GM23338 (cell line): Measurements from ENCODE around the gene CALCOCO1. TPM values are rescaled to one million over a fixed set of nuclear protein-coding genes. Genes with fewer than 3 reads are reported as not detected.

Experiments
- ATAC-seq: fragments of 200-7000 bp; cut with Tn5 transposase; 3 replicates; pipeline ENCODE4 v1.9.1; 2020
- DNase-seq: peaks from one replicate; pipeline ENCODE4 v3.0.0-alpha.2; 2015; ENCODE audit warnings: low spot score
- H2AFZ ChIP-seq: fragments of 200-600 bp; sonication (generic); 2 replicates; pipeline ENCODE4 v1.8.0; 2016; ENCODE audit warnings: antibody characterized with exemption, mild to moderate bottlenecking, moderate library complexity
- H3F3A ChIP-seq: fragments of 200-600 bp; sonication (generic); replicated peaks from 2 replicates; pipeline ENCODE4 v1.8.0; 2017; ENCODE audit warnings: antibody characterized with exemption, mixed run types, low read depth
- H3K27ac ChIP-seq: fragments of 200-600 bp; sonication (generic); 2 replicates; pipeline ENCODE4 v1.6.1; 2016; ENCODE audit warnings: low read depth
- H3K27me3 ChIP-seq: fragments of 200-600 bp; sonication (generic); 2 replicates; pipeline ENCODE4 v1.8.0; 2016; ENCODE audit warnings: mild to moderate bottlenecking, mixed run types, moderate library complexity; ENCODE audit not compliant: insufficient read depth
- H3K36me3 ChIP-seq: fragments of 200-600 bp; sonication (generic); 2 replicates; pipeline ENCODE4 v1.8.0; 2016; ENCODE audit warnings: mild to moderate bottlenecking; ENCODE audit not compliant: insufficient read depth
- H3K4me1 ChIP-seq: fragments of 200-600 bp; sonication (generic); 2 replicates; pipeline ENCODE4 v1.8.0; 2016; ENCODE audit warnings: mild to moderate bottlenecking, moderate library complexity; ENCODE audit not compliant: insufficient read depth
- H3K4me2 ChIP-seq: fragments of 200-600 bp; sonication (generic); 2 replicates; pipeline ENCODE4 v1.7.1; 2017; ENCODE audit warnings: mixed run types
- H3K4me3 ChIP-seq: fragments of 200-600 bp; sonication (generic); 2 replicates; pipeline ENCODE4 v1.6.1; 2016; ENCODE audit warnings: mixed run types
- H3K79me2 ChIP-seq: fragments of 200-600 bp; sonication (generic); replicated peaks from 2 replicates; pipeline ENCODE4 v1.8.0; 2017; ENCODE audit warnings: mild to moderate bottlenecking; ENCODE audit not compliant: insufficient read depth
- H3K9me2 ChIP-seq: fragments of 200-600 bp; sonication (generic); 2 replicates; pipeline ENCODE4 v1.8.0; 2017; ENCODE audit not compliant: insufficient read depth
- H4K20me1 ChIP-seq: fragments of 200-600 bp; sonication (generic); replicated peaks from 2 replicates; pipeline ENCODE4 v1.8.0; 2017; ENCODE audit warnings: mild to moderate bottlenecking; ENCODE audit not compliant: insufficient read depth
- H3K27ac Mint-ChIP-seq: 2 replicates; pipeline ENCODE4 v1.8.0; 2020; ENCODE audit warnings: inconsistent platforms, mild to moderate bottlenecking, moderate library complexity, mixed read lengths
- H3K27me3 Mint-ChIP-seq: 3 replicates; pipeline ENCODE4 v1.8.0; 2022; ENCODE audit warnings: low read depth, mild to moderate bottlenecking, moderate library complexity, mixed read lengths, inconsistent platforms; ENCODE audit not compliant: insufficient read depth, poor library complexity
- H3K36me3 Mint-ChIP-seq: 3 replicates; pipeline ENCODE4 v1.8.0; 2021; ENCODE audit warnings: low read depth, mild to moderate bottlenecking, inconsistent platforms, moderate library complexity, mixed read lengths
- H3K4me1 Mint-ChIP-seq: 3 replicates; pipeline ENCODE4 v1.8.0; 2020; ENCODE audit warnings: mild to moderate bottlenecking, inconsistent platforms, mixed read lengths
- H3K4me3 Mint-ChIP-seq: 3 replicates; pipeline ENCODE4 v1.8.0; 2021; ENCODE audit warnings: moderate library complexity, mild to moderate bottlenecking, inconsistent platforms, mixed read lengths
- H3K9me3 Mint-ChIP-seq: 3 replicates; pipeline ENCODE4 v1.8.0; 2020; ENCODE audit warnings: moderate library complexity, mild to moderate bottlenecking, inconsistent platforms, mixed read lengths
- CREB1 ChIP-seq: fragments of 250-450 bp; sonication (Bioruptor Pico); IDR thresholded peaks from 2 replicates; pipeline ENCODE4 v1.5.0; 2020; ENCODE audit warnings: low read depth, mild to moderate bottlenecking, moderate library complexity
- EZH2 ChIP-seq: fragments of 200-600 bp; sonication (generic); IDR thresholded peaks from one replicate; pipeline ENCODE4 v1.8.0; 2017; ENCODE audit warnings: antibody characterized with exemption, mild to moderate bottlenecking, low read depth; ENCODE audit not compliant: unreplicated experiment
- EZH2phosphoT487 ChIP-seq: fragments of 200-600 bp; sonication (generic); IDR thresholded peaks from one replicate; pipeline ENCODE4 v1.8.1; 2018; ENCODE audit warnings: antibody characterized with exemption; ENCODE audit not compliant: unreplicated experiment
- JUNB ChIP-seq: IDR thresholded peaks from one replicate; pipeline ENCODE4 v1.6.1; 2016; ENCODE audit warnings: antibody characterized with exemption; ENCODE audit not compliant: unreplicated experiment
- NANOG ChIP-seq: IDR thresholded peaks from 2 replicates; pipeline ENCODE4 v1.6.1; 2016; ENCODE audit warnings: antibody characterized with exemption, borderline replicate concordance
- STAT1 ChIP-seq: IDR thresholded peaks from one replicate; pipeline ENCODE4 v1.6.1; 2016; ENCODE audit warnings: antibody characterized with exemption; ENCODE audit not compliant: unreplicated experiment
- ZNF114 ChIP-seq: fragments of 250-450 bp; sonication (Bioruptor Pico); IDR thresholded peaks from 2 replicates; pipeline ENCODE4 v1.5.0; 2020; ENCODE audit warnings: mild to moderate bottlenecking, moderate library complexity
- polyA plus RNA-seq: library from polyadenylated mRNA; unstranded; fragments of >200 nt; fragmentation: Nextera tagmentation; extraction: Ambion mirVana; gene quantifications from 2 replicates; pipeline ENCODE4 v1.2.1, GENCODE V29; 2016
- total RNA-seq: library from RNA; depleted of rRNA; stranded (reverse); fragments of >200 nt; shearing (Covaris generic); gene quantifications from 2 replicates; pipeline ENCODE4 v1.2.3, GENCODE V29; 2014
- TF ChIP-seq, protein P1 (sequence below), 2 experiments: fragments of 200-600 bp in 1 of 2; sonication (generic) in 1 of 2; conservative IDR thresholded peaks; 2 replicates each; pipeline versions ENCODE4 v1.5.1 to v1.6.1; 2016 to 2017; ENCODE audit warnings: antibody characterized with exemption in 2 of 2, low read depth in 2 of 2, mild to moderate bottlenecking in 2 of 2, moderate library complexity in 1 of 2
- TF ChIP-seq, protein P2 (sequence below): fragments of 250-450 bp; sonication (Bioruptor Pico); IDR thresholded peaks from 2 replicates; pipeline ENCODE4 v1.5.0; 2020; ENCODE audit warnings: mild to moderate bottlenecking, moderate library complexity

Gene CALCOCO1
- total and polyA plus RNA-seq, 2 experiments from 2014 or later, result 6.5 to 20.4 TPM

DNA sequence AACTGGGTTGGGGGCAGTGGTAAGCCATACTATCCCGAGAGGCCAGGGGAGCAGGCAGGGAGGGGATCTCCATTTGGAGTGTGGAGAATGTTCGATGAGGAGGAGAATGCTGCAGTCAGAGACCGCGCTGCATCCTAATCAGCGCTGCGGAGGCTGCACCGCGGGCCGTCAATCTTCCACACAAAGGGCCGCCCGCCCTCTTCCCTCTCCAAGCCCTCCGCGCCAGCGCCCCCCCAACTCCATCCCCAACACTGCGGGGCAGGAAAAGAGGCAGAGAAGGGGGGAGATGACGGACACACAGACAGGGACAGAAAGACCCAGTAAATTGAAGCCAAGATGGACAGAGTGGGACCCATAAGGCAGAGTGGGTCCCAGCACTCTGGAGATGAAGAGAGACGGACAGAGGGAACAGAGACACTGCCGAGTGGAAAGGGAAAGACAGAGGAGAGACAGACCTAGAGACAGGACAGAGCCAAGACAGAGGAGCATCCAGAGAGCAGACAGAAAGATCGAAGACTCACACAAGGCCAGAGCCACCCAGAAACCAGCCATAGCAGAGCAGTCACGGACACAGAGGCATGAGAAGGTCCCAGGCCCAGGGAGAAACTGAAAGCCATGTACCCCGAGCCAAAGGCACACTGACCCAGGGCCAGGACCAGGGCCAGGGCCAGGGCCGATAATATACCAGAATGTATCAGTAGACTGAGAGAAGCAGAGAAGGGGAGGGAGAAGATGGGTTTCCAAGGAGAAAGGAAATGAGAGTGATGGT lies 21.0 kb upstream of the CALCOCO1 start:
- Histone ChIP-seq H3K4me1 (peaks cover 35% of the 10 kb centered on the region), H3K36me3 (no peaks in the 10 kb centered on the region), H3K27me3 (peaks cover 97% of the 10 kb centered on the region), H3K4me3 (peak overlapping the region; percentile 42; the same call in 1 of the 2 replicates), H3K27ac (no peak overlapping the region), H3K4me2 (peak overlapping the region; percentile 76), H2AFZ (0 out of 2 replicates have a peak overlapping the region, but pooled peaks have one; percentile 76), H3F3A (0 out of 2 replicates have a peak, but pooled peaks cover 9% of the 10 kb centered on the region), H4K20me1 (no peaks in the 10 kb centered on the region; the same call in 1 of the 2 replicates), H3K9me2 (no peaks in the 10 kb centered on the region), H3K79me2 (no peaks in the 10 kb centered on the region)
- H3K27me3 Mint-ChIP-seq, result peaks cover 10% of the 10 kb centered on the region
- peak; percentile 9 for ATAC-seq
- TF ChIP-seq EZH2phosphoT487 (peak; percentile 26), EZH2 (peak; percentile 88), CREB1 (CRISPR knock-in tag) (no peak)
- TF ChIP-seq, protein P1, sequence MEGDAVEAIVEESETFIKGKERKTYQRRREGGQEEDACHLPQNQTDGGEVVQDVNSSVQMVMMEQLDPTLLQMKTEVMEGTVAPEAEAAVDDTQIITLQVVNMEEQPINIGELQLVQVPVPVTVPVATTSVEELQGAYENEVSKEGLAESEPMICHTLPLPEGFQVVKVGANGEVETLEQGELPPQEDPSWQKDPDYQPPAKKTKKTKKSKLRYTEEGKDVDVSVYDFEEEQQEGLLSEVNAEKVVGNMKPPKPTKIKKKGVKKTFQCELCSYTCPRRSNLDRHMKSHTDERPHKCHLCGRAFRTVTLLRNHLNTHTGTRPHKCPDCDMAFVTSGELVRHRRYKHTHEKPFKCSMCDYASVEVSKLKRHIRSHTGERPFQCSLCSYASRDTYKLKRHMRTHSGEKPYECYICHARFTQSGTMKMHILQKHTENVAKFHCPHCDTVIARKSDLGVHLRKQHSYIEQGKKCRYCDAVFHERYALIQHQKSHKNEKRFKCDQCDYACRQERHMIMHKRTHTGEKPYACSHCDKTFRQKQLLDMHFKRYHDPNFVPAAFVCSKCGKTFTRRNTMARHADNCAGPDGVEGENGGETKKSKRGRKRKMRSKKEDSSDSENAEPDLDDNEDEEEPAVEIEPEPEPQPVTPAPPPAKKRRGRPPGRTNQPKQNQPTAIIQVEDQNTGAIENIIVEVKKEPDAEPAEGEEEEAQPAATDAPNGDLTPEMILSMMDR (conservative IDR thresholded peaks at IDR 0.05; ENCODE audit: low read depth in 2 of 2), result no peak
- H3K27ac Mint-ChIP-seq, result no peak overlapping the region
- DNase-seq, result peak; percentile 54
- H3K4me1 Mint-ChIP-seq, result peaks cover 6% of the 10 kb centered on the region
- H3K9me3 Mint-ChIP-seq, result no peaks in the 10 kb centered on the region
- no peaks in the 10 kb centered on the region for H3K36me3 Mint-ChIP-seq
- no peak overlapping the region for H3K4me3 Mint-ChIP-seq

DNA sequence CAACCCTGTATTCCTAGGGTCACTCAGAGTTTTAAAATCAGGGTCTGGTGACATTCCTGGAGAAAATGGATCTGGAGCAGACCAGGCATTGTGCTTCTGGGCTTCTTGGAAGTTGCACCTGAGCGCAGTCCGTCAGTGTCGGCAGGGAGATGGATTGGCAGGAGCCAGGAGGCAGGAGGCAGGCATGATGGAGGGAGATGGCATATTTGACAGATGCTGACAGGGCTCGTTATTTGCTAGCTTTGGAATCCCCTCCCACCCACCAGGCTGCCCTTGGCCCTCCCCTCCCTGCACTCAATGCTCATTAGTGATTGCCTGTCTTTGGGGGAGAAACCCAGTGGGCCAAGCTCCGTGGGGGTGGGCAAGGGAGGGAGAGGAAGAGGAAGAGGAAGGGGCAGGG lies 19.8 kb upstream of the CALCOCO1 start:
- ATAC-seq, result no peak
- Mint-ChIP-seq H3K4me3 (no peak overlapping the region; the same call in 2 of the 3 replicates), H3K4me1 (peaks cover 9% of the 10 kb centered on the region), H3K36me3 (no peaks in the 10 kb centered on the region), H3K9me3 (no peaks in the 10 kb centered on the region), H3K27me3 (peaks cover 12% of the 10 kb centered on the region), H3K27ac (no peak overlapping the region)
- 0 out of 2 replicates have a peak, but pooled peaks cover 4% of the 10 kb centered on the region for H3F3A ChIP-seq
- H3K36me3 ChIP-seq, result no peaks in the 10 kb centered on the region
- H4K20me1 ChIP-seq, result no peaks in the 10 kb centered on the region; the same call in 1 of the 2 replicates
- no peak overlapping the region for H3K27ac ChIP-seq
- no peak overlapping the region for H2AFZ ChIP-seq
- no peak overlapping the region for H3K4me2 ChIP-seq
- no peak overlapping the region for H3K4me3 ChIP-seq
- no peak for DNase-seq
- TF ChIP-seq EZH2phosphoT487 (no peak), ZNF114 (CRISPR knock-in tag) (no peak), JUNB (no peak), EZH2 (no peak), NANOG (no peak), STAT1 (no peak)
- TF ChIP-seq, protein P1 (conservative IDR thresholded peaks at IDR 0.05; ENCODE audit: low read depth in 2 of 2), result no peak
- TF ChIP-seq, protein P2, sequence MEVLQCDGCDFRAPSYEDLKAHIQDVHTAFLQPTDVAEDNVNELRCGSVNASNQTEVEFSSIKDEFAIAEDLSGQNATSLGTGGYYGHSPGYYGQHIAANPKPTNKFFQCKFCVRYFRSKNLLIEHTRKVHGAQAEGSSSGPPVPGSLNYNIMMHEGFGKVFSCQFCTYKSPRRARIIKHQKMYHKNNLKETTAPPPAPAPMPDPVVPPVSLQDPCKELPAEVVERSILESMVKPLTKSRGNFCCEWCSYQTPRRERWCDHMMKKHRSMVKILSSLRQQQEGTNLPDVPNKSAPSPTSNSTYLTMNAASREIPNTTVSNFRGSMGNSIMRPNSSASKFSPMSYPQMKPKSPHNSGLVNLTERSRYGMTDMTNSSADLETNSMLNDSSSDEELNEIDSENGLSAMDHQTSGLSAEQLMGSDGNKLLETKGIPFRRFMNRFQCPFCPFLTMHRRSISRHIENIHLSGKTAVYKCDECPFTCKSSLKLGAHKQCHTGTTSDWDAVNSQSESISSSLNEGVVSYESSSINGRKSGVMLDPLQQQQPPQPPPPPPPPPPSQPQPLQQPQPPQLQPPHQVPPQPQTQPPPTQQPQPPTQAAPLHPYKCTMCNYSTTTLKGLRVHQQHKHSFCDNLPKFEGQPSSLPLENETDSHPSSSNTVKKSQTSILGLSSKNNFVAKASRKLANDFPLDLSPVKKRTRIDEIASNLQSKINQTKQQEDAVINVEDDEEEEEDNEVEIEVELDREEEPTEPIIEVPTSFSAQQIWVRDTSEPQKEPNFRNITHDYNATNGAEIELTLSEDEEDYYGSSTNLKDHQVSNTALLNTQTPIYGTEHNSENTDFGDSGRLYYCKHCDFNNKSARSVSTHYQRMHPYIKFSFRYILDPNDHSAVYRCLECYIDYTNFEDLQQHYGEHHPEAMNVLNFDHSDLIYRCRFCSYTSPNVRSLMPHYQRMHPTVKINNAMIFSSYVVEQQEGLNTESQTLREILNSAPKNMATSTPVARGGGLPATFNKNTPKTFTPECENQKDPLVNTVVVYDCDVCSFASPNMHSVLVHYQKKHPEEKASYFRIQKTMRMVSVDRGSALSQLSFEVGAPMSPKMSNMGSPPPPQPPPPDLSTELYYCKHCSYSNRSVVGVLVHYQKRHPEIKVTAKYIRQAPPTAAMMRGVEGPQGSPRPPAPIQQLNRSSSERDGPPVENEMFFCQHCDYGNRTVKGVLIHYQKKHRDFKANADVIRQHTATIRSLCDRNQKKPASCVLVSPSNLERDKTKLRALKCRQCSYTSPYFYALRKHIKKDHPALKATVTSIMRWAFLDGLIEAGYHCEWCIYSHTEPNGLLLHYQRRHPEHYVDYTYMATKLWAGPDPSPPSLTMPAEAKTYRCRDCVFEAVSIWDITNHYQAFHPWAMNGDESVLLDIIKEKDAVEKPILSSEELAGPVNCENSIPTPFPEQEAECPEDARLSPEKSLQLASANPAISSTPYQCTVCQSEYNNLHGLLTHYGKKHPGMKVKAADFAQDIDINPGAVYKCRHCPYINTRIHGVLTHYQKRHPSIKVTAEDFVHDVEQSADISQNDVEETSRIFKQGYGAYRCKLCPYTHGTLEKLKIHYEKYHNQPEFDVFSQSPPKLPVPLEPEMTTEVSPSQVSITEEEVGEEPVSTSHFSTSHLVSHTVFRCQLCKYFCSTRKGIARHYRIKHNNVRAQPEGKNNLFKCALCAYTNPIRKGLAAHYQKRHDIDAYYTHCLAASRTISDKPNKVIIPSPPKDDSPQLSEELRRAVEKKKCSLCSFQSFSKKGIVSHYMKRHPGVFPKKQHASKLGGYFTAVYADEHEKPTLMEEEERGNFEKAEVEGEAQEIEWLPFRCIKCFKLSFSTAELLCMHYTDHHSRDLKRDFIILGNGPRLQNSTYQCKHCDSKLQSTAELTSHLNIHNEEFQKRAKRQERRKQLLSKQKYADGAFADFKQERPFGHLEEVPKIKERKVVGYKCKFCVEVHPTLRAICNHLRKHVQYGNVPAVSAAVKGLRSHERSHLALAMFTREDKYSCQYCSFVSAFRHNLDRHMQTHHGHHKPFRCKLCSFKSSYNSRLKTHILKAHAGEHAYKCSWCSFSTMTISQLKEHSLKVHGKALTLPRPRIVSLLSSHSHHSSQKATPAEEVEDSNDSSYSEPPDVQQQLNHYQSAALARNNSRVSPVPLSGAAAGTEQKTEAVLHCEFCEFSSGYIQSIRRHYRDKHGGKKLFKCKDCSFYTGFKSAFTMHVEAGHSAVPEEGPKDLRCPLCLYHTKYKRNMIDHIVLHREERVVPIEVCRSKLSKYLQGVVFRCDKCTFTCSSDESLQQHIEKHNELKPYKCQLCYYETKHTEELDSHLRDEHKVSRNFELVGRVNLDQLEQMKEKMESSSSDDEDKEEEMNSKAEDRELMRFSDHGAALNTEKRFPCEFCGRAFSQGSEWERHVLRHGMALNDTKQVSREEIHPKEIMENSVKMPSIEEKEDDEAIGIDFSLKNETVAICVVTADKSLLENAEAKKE (CRISPR knock-in tag), result no peak
- H3K9me2 ChIP-seq, result no peaks in the 10 kb centered on the region
- H3K4me1 ChIP-seq, result peaks cover 33% of the 10 kb centered on the region
- H3K27me3 ChIP-seq, result peaks cover 97% of the 10 kb centered on the region
- no peaks in the 10 kb centered on the region for H3K79me2 ChIP-seq
